K562 (cell line): Measurements from ENCODE around the gene SAP30BP. TPM values are rescaled to one million over a fixed set of nuclear protein-coding genes. Genes with fewer than 3 reads are reported as not detected.
A peak's percentile ranks its signal among the peaks of the same experiment; 100 is the strongest.

Experiments used
- ATAC-seq: fragments of 200-7000 bp; cut with Tn5 transposase; 3 replicates; pipeline ENCODE4 v1.9.1; 2020; ENCODE audit warnings: moderate library complexity
- BruUV-seq: library from RNA; stranded (reverse); fragments of 400-500 nt; replicated peaks from 2 replicates; lab custom pipeline; 2021; lab: Mats Ljungman, UMichigan
- CTCF ChIA-PET: fragments of 300-600 bp; formaldehyde crosslinking; extraction: SDS; loops from one replicate; lab custom pipeline; 2021; ENCODE audit warnings: low intra/inter-chr PET ratio; lab: Yijun Ruan, JAX
- POLR2A ChIA-PET: fragments of 300-600, 350-650 bp; sonication (Branson Sonifier 250); formaldehyde crosslinking; extraction: SDS; loops from one replicate; lab custom pipeline; 2021; ENCODE audit warnings: antibody characterized with exemption, inconsistent platforms; lab: Yijun Ruan, JAX
- DNase-seq, 4 experiments: peaks; one replicate each; pipeline versions ENCODE4 v3.0.0 to v3.0.0-alpha.2; 2011 to 2018; ENCODE audit warnings: low spot score in 3 of 4, mixed read lengths in 3 of 4; ENCODE audit errors: extremely low read depth in 1 of 4
- FAIRE-seq: peaks from 2 replicates; lab custom pipeline; 2011; peaks lifted over from hg19 to GRCh38; lab: Jason Lieb, UNC
- H2AFZ ChIP-seq: 2 replicates; pipeline ENCODE4 v1.6.0; 2011; ENCODE audit warnings: low read depth, low read length, control low read depth, inconsistent platforms
- H3K27ac ChIP-seq: fragments of 200-600 bp; 3 replicates; pipeline ENCODE4 v1.8.0; 2011; ENCODE audit warnings: low read depth, mild to moderate bottlenecking, control low read depth, inconsistent platforms, low read length, moderate library complexity, mixed read lengths; ENCODE audit errors: extremely low read depth
- H3K27me3 ChIP-seq, 2 experiments: fragments of 300-600 bp in 1 of 2; 2 replicates in 1 of 2; 3 replicates in 1 of 2; pipeline versions ENCODE4 v1.6.0 to v1.8.0; 2011; ENCODE audit warnings: inconsistent platforms in 2 of 2, low read length in 2 of 2, mild to moderate bottlenecking in 1 of 2, mixed read lengths in 1 of 2, moderate library complexity in 1 of 2; ENCODE audit not compliant: control insufficient read depth in 2 of 2, insufficient read depth in 2 of 2
- H3K36me3 ChIP-seq: fragments of 300-600 bp; 3 replicates; pipeline ENCODE4 v1.8.0; 2011; ENCODE audit warnings: mild to moderate bottlenecking, low read length, inconsistent platforms; ENCODE audit not compliant: control insufficient read depth, insufficient read depth
- H3K4me1 ChIP-seq, 2 experiments: fragments of 200-600 bp in 1 of 2; replicated peaks in 1 of 2; 2 replicates in 1 of 2; 3 replicates in 1 of 2; pipeline versions ENCODE4 v1.5.1 to v1.8.0; 2011; ENCODE audit warnings: inconsistent platforms in 2 of 2, low read length in 2 of 2, mild to moderate bottlenecking in 1 of 2, mixed read lengths in 1 of 2, moderate library complexity in 1 of 2; ENCODE audit not compliant: control insufficient read depth in 2 of 2, insufficient read depth in 2 of 2
- H3K4me2 ChIP-seq: 2 replicates; pipeline ENCODE4 v1.6.1; 2011; ENCODE audit warnings: low read length, control low read depth, inconsistent platforms, mixed read lengths; ENCODE audit not compliant: insufficient read depth
- H3K4me3 ChIP-seq: fragments of 200-600 bp; sonication (generic), shearing (Covaris generic); 2 replicates; pipeline ENCODE4 v1.5.1; 2016; ENCODE audit warnings: control low read depth, inconsistent platforms
- H3K79me2 ChIP-seq: fragments of 200-600 bp; 3 replicates; pipeline ENCODE4 v1.8.0; 2011; ENCODE audit warnings: low read length, inconsistent platforms; ENCODE audit not compliant: control insufficient read depth, insufficient read depth
- H3K9ac ChIP-seq, 2 experiments: 2 replicates each; pipeline versions ENCODE4 v1.6.0 to v1.6.1; 2011; ENCODE audit warnings: low read depth in 2 of 2, low read length in 2 of 2, control low read depth in 1 of 2, inconsistent platforms in 1 of 2, mild to moderate bottlenecking in 1 of 2, mixed read lengths in 1 of 2; ENCODE audit not compliant: insufficient read depth in 1 of 2
- H3K9me1 ChIP-seq: one replicate; pipeline ENCODE4 v1.6.0; 2011; ENCODE audit warnings: inconsistent platforms, mild to moderate bottlenecking, low read length, moderate library complexity; ENCODE audit not compliant: control insufficient read depth, insufficient read depth
- H3K9me3 ChIP-seq: replicated peaks from 2 replicates; pipeline ENCODE4 v1.5.1; 2011; ENCODE audit warnings: low read depth, low read length, inconsistent platforms; ENCODE audit not compliant: control insufficient read depth, insufficient read depth
- H4K20me1 ChIP-seq: replicated peaks from 2 replicates; pipeline ENCODE4 v1.6.1; 2011; ENCODE audit warnings: low read length, inconsistent platforms, mixed read lengths; ENCODE audit not compliant: control insufficient read depth, insufficient read depth
- GTF2A2 ChIP-seq: IDR thresholded peaks from 2 replicates; pipeline ENCODE4 v1.6.1; 2016; ENCODE audit warnings: mild to moderate bottlenecking, missing genetic modification characterization, missing compliant biosample characterization
- HMBOX1 ChIP-seq: sonication (generic); IDR thresholded peaks from 2 replicates; pipeline ENCODE4 v1.6.1; 2016
- HNRNPH1 ChIP-seq: fragments of 200-400 bp; formaldehyde crosslinking; optimal IDR thresholded peaks from 2 replicates; pipeline ENCODE3; 2017; ENCODE audit warnings: low read depth, mild to moderate bottlenecking, low read length, moderate library complexity
- IRF2 ChIP-seq: sonication (generic); formaldehyde crosslinking; IDR thresholded peaks from 2 replicates; pipeline ENCODE4 v1.8.1; 2022; ENCODE audit warnings: mild to moderate bottlenecking, missing genetic modification reagents
- KLF6 ChIP-seq: fragments of 250-450 bp; sonication (Bioruptor Pico); IDR thresholded peaks from 2 replicates; pipeline ENCODE4 v1.4.0; 2020; ENCODE audit warnings: mild to moderate bottlenecking, moderate library complexity, borderline replicate concordance
- MYNN ChIP-seq, 2 experiments: sonication (generic); formaldehyde crosslinking in 1 of 2; IDR thresholded peaks; 2 replicates each; pipeline versions ENCODE4 v1.5.0 to v1.6.1; 2016 to 2020; ENCODE audit warnings: antibody characterized with exemption in 1 of 2, missing genetic modification reagents in 1 of 2
- NBN ChIP-seq: fragments of 450-650 bp; IDR thresholded peaks from 2 replicates; pipeline ENCODE4 v1.6.1; 2016; ENCODE audit warnings: low read depth, mild to moderate bottlenecking
- NFIC ChIP-seq: fragments of 450-650 bp; IDR thresholded peaks from 2 replicates; pipeline ENCODE4 v1.6.1; 2017; ENCODE audit warnings: mild to moderate bottlenecking, inconsistent platforms
- NFIX ChIP-seq: fragments of 250-450 bp; sonication (Bioruptor Pico); IDR thresholded peaks from 2 replicates; pipeline ENCODE4 v1.4.0; 2020; ENCODE audit warnings: low read depth, mild to moderate bottlenecking, moderate library complexity
- NKRF ChIP-seq: fragments of 450-650 bp; IDR thresholded peaks from 2 replicates; pipeline ENCODE4 v1.6.1; 2016; ENCODE audit warnings: borderline replicate concordance
- NRF1 ChIP-seq, 2 experiments: fragments of 450-650 bp; IDR thresholded peaks in 1 of 2; conservative IDR thresholded peaks in 1 of 2; 2 replicates each; pipeline ENCODE4 v1.6.1; 2014; ENCODE audit warnings: mild to moderate bottlenecking in 2 of 2
- PTRF ChIP-seq: fragments of 450-650 bp; IDR thresholded peaks from 2 replicates; pipeline ENCODE4 v1.6.1; 2016; ENCODE audit warnings: mild to moderate bottlenecking, missing genetic modification characterization, missing compliant biosample characterization
- RAD51 ChIP-seq: fragments of 450-650 bp; IDR thresholded peaks from 2 replicates; pipeline ENCODE4 v1.7.1; 2016; ENCODE audit warnings: low read depth, mild to moderate bottlenecking, borderline replicate concordance
- RBFOX2 ChIP-seq: fragments of 200-400 bp; formaldehyde crosslinking; IDR thresholded peaks from 2 replicates; pipeline ENCODE4 v1.6.1; 2017; ENCODE audit warnings: low read depth, mild to moderate bottlenecking, low read length, moderate library complexity
- USF1 ChIP-seq: sonication (generic); formaldehyde crosslinking; IDR thresholded peaks from 2 replicates; pipeline ENCODE4 v1.9.0; 2022; ENCODE audit warnings: mild to moderate bottlenecking, missing genetic modification reagents
- ZNF695 ChIP-seq: fragments of 450-650 bp; formaldehyde crosslinking; IDR thresholded peaks from 2 replicates; pipeline ENCODE4 v1.4.0; 2020; ENCODE audit warnings: mild to moderate bottlenecking, moderate library complexity
- ZNF699 ChIP-seq: fragments of 250-450 bp; sonication (Bioruptor Pico); IDR thresholded peaks from 2 replicates; pipeline ENCODE4 v1.8.0; 2021; ENCODE audit warnings: mild to moderate bottlenecking, moderate library complexity; ENCODE audit not compliant: insufficient replicate concordance
- WGBS: fragments of 100-300 bp; shearing (Covaris generic); methylation state at CpG from one replicate; pipeline ENCODE4 v1.1.6; 2016; ENCODE audit warnings: low coverage, mixed read lengths; ENCODE audit not compliant: insufficient coverage; ENCODE audit errors: missing lambda C conversion rate; 5-methylcytosine and 5-hydroxymethylcytosine counted together
- in situ Hi-C: fragments of 300-500 bp; cut with MboI; formaldehyde crosslinking; loops from 4 replicates; pipeline ENCODE4 v1.15.0; 2018; ENCODE audit warnings: inconsistent platforms, mixed read lengths
- intact Hi-C: fragments of 100-400 bp; cut with micrococcal nuclease; formaldehyde crosslinking; loops from 2 replicates; pipeline ENCODE4 v1.14.2; 2022
- polyA plus RNA-seq, 8 experiments: library from polyadenylated mRNA; depleted of rRNA in 4 of 8; stranded (reverse) in 5 of 8; unstranded in 3 of 8; fragments of >200 nt; fragmentation: Nextera tagmentation in 2 of 8; fragmentation: Illumina TruSeq in 1 of 8; extraction: Ambion mirVana in 2 of 8; extraction: Trizol in 1 of 8; gene quantifications; 2 replicates each; pipeline versions ENCODE4 v1.2.1 to v1.2.3, GENCODE V29; 2011 to 2014; ENCODE audit warnings: inconsistent platforms in 1 of 8, missing spikeins in 1 of 8
- total RNA-seq, 7 experiments: library from RNA; depleted of rRNA in 6 of 7; stranded (reverse); fragments of >200 nt in 6 of 7; fragmentation: Illumina TruSeq in 2 of 7; extraction: Trizol in 2 of 7; gene quantifications; 2 replicates each; pipeline versions ENCODE4 v1.2.1 to v1.2.3, GENCODE V29; 2011 to 2021; ENCODE audit warnings: low replicate concordance in 1 of 7

Gene SAP30BP
- total and polyA plus RNA-seq, 9 of the 15 experiments (the other 6 are each of a cell fraction or from before 2014, with no cell fraction given), result 45.3 to 154 (median 71.7) TPM

- no peak for TF ChIP-seq USF1 (CRISPR knock-in tag)
- TF ChIP-seq MYNN (IDR thresholded peaks at IDR 0.05), result no peak
- no peak for TF ChIP-seq MYNN (CRISPR knock-in tag; IDR thresholded peaks at IDR 0.05)
- no peak for TF ChIP-seq RAD51
- TF ChIP-seq NBN, result no peak
- no peak for TF ChIP-seq HMBOX1
- TF ChIP-seq HNRNPH1, result no peak
Observed at GRCh38 chr17:75667825-75668224, 687 bp downstream of the SAP30BP start (continued).

- Histone ChIP-seq H4K20me1 (no peaks in the 10 kb centered on the region; the same call in 1 of the 2 replicates), H3K36me3 (peaks cover 62% of the 10 kb centered on the region), H3K9me1 (no peaks in the 10 kb centered on the region), H3K27me3 (no peaks in the 10 kb centered on the region), H3K4me3 (peak overlapping the region; percentile 85), H3K4me2 (peak overlapping the region; percentile 95), H3K4me1 (peaks cover 3 to 13% of the 10 kb centered on the region in 2 experiments; a peak in 4 of 5 replicates), H3K27ac (no peak overlapping the region; the same call in 2 of the 3 replicates), H2AFZ (no peak overlapping the region), H3K79me2 (peaks cover 65% of the 10 kb centered on the region), H3K9ac (peak overlapping the region in 1 of 2 experiments; percentile 85; a peak in 2 of 4 replicates), H3K9me3 (no peaks in the 10 kb centered on the region)
- BruUV-seq, result no TSS peak
- 36% methylated on average over 4 of the region's 4 CpGs for WGBS
- in situ Hi-C loops (no loop called here), intact Hi-C loops (no loop called here)
- CTCF ChIA-PET, result no interaction called here
- ATAC-seq (no peak), DNase-seq (no peak), FAIRE-seq (no peak)
- POLR2A ChIA-PET, result interaction anchor here (0.6 to 2.6 kb wide), 3 partner anchors 15 to 54 kb away, joined by 3 to 12 read pairs (median 3); no protein-coding TSS in a partner anchor
- TF ChIP-seq GTF2A2 (tag) (no peak), NFIC (peak; percentile 97), NKRF (0 out of 2 replicates have a peak, but pooled peaks have one; percentile 33), PTRF (tag) (no peak), RBFOX2 (peak; percentile 4; the same call in 1 of the 2 replicates), ZNF695 (CRISPR knock-in tag) (no peak), NRF1 (conservative IDR thresholded peaks at IDR 0.05 in 1 of 2, IDR thresholded peaks at IDR 0.05 in 1 of 2) (no peak), ZNF699 (CRISPR knock-in tag) (no peak), KLF6 (CRISPR knock-in tag) (no peak), NFIX (peak; percentile 86), IRF2 (CRISPR knock-in tag) (no peak)
Observed at GRCh38 chr17:75668489-75668888, 1.4 kb downstream of the SAP30BP start.
